HG03460 (cell line): ENCODE data around the gene ADPRHL1.

Experiments
- ATAC-seq: cut with Tn5 transposase; IDR thresholded peaks from one replicate; pipeline ENCODE4 v1.9.1; 2021; ENCODE audit not compliant: unreplicated experiment

Gene ADPRHL1

GRCh38 chr13:113351514-113352026 lies 101.7 kb downstream of the ADPRHL1 start:
- no peak for ATAC-seq

- no peak for ATAC-seq
Measured at GRCh38 chr13:113350938-113351335, 102.4 kb downstream of the ADPRHL1 start.

GRCh38 chr13:113350065-113350937 lies 103.0 kb downstream of the ADPRHL1 start:
- no peak for ATAC-seq
